Measurements from ENCODE around the gene CIRBP. TPM values are rescaled to one million over a fixed set of nuclear protein-coding genes. Genes with fewer than 3 reads are reported as not detected.

CIRBP gene
- total and polyA plus RNA-seq, 2 of the 13 experiments (the other 11 are each of a cell fraction or from before 2014, with no cell fraction given), result 133 to 140 TPM

DNA sequence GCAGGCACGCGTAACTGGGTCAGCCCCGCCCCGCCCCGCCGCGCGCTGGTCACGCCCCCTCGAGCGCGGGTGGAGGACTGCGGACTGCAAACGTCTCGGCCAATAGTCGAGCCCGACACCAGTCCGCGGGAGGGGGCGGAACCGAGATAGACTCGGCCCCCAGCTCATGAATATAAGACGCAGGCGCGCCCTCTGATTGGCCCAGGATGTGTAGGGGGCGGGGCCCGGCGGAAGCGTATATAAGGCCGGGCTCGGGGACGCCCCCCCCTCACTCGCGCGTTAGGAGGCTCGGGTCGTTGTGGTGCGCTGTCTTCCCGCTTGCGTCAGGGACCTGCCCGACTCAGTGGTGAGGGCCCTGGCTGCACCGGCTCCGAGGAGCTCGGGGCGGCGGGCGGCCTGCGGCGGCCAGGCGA, at the start of gene CIRBP (continued):
- TF ChIP-seq HNRNPH1 (optimal IDR thresholded peaks at IDR 0.05; ENCODE audit: low read depth, low read length) (no peak), ZNF772 (CRISPR knock-in tag; IDR thresholded peaks at IDR 0.05) (peak; percentile 46; the same call in 1 of the 2 replicates), TFDP1 (CRISPR knock-in tag; IDR thresholded peaks at IDR 0.05; ENCODE audit: borderline replicate concordance) (no peak), MED1 (CRISPR knock-in tag; IDR thresholded peaks at IDR 0.05) (peak; percentile 49), ZBTB37 (CRISPR knock-in tag; IDR thresholded peaks at IDR 0.05) (no peak), EEA1 (CRISPR knock-in tag; IDR thresholded peaks at IDR 0.05; ENCODE audit: borderline replicate concordance) (no peak), ARNT (IDR thresholded peaks at IDR 0.05) (no peak), DPF2 (CRISPR knock-in tag; IDR thresholded peaks at IDR 0.05; ENCODE audit: borderline replicate concordance, low read depth) (no peak), NFE2 (CRISPR knock-in tag; IDR thresholded peaks at IDR 0.05) (no peak), ZUFSP (CRISPR knock-in tag; IDR thresholded peaks at IDR 0.05; ENCODE audit: borderline replicate concordance) (no peak), ZNF407 (CRISPR knock-in tag; IDR thresholded peaks at IDR 0.05; ENCODE audit: not compliant biosample characterization) (no peak), ATF2 (CRISPR knock-in tag; IDR thresholded peaks at IDR 0.05) (no peak), PCBP2 (optimal IDR thresholded peaks at IDR 0.05; ENCODE audit: low read depth, low read length, poor library complexity, severe bottlenecking) (no peak), ZMYM4 (CRISPR knock-in tag; IDR thresholded peaks at IDR 0.05) (peak; percentile 38; the same call in 1 of the 2 replicates)

Measured in HepG2 (cell line).